Activated CD4-positive, CD25-positive, alpha-beta regulatory T cell treated with anti-CD3 and anti-CD28 coated beads, Interleukin-2, amount 50 U/mL, for 24 hours (primary cell): ENCODE results near the gene VSNL1.

Source experiments
- ATAC-seq, 2 donors: fragments of 150-1000 bp; cut with Tn5 transposase; one replicate each; pipeline ENCODE4 v1.10.0; 2021; ENCODE audit warnings: mild to moderate bottlenecking in 1 of 2, moderate library complexity in 1 of 2

VSNL1 gene

GRCh38 chr2:17583166-17583565, 42.7 kb downstream of the VSNL1 start:
- ATAC-seq: no peak

DNA sequence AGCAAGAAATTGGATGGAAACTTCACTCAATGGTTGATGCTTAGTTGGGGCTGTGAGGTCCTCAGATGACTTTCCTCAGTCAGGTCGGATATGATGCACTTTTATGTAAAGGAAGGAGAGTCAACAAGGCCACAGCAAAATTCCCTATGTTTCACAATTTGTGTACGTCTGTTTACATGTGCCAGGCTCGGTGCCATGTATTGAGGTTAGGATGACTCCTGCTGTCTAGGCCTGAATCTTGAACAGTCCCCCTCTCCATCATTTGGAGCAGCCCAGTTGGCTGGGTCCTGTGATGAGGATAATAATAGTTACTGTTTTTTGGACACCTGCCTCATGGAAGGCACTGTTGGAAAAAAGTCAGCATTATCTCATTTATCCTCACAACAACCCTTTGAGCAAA, 43.1 kb downstream of the VSNL1 start:
- ATAC-seq: no peak

DNA sequence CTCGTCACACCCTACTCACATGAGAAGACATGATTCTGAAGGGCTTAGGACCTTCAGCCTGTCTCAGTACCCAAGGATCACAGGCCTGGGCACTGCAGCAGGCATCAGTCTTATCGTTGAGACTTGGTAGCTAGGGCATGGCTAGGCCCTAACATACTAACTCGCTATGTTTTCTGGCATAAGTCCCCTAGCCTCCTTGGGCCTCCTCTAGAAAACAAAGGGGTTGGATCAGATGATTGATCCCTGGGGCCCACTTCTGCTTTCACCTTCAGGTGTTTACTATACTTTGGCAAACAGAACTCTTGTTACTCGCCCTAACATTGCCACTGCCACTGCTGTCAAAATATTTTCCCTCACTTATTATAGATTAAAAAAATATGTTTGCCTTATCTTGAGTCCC, 44.2 kb downstream of the VSNL1 start:
- no peak for ATAC-seq

DNA sequence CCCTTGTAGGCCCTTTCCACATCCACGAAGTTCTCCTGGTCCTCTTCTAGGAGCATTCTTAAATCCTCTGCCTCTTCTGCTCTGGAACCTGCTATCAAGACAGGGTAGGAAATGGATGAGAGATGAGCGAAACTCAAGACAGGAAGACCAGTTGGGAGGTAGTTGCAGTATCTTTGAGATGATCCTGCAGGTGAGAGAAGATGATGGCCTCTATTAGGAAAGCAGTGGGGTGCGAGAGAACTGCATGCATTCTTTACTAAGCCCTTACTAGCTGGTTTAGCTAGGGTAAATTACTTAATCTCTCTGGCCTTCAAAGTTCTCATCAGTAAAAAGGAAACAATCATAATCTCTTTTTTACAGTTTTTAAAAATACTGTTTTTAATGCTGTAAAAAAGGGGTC, 47.0 kb downstream of the VSNL1 start:
- ATAC-seq: no peak

DNA sequence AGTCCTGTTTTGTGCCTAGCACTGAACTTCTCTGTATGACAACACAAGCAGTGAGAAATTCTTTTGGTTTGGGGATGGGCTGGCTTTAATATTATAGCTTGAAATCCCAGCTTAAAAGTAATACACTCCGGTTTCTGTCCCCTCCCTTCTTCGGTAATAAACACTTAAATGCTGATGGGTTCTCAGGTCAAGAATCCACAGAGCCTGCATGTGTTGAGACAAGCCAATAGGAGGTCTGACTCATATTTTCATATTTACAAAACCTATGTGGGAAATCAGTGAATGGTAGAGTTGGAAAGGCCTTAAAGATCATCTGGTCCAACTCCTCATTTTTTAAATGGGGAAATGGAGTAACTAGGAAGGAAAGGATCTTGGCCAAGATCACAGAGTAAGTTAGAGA, 47.5 kb downstream of the VSNL1 start:
- ATAC-seq: no peak

DNA sequence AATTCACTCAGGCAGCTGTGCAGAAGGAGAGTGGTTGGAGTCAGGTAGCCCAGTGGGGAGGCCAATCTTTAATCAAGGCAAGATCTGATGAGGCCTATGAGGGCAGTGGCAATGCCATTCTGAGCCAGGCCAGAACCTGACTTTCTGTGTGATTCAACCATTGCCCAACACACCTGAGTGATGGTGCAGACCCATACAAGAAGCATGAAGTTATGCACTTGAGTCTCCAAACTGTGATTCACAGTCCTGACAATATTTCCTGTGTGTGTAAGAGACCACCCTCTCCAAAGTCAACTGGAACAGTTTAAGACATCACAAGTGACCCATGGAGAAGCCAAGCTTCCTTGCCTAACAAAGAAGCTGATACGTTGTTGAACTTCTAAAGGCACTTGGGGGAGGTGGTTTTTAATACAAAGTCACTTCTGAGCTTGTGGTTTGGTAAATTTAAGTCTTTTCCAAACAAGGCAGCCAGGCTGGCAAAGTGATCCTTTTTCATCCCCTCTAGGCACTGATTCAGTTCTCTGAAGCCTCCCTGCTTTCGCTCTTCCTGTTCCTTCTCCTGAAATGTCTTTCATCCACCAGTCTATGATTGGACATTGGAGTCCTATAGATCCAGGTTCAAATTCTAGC, 49.0 kb downstream of the VSNL1 start:
- ATAC-seq: no peak

DNA sequence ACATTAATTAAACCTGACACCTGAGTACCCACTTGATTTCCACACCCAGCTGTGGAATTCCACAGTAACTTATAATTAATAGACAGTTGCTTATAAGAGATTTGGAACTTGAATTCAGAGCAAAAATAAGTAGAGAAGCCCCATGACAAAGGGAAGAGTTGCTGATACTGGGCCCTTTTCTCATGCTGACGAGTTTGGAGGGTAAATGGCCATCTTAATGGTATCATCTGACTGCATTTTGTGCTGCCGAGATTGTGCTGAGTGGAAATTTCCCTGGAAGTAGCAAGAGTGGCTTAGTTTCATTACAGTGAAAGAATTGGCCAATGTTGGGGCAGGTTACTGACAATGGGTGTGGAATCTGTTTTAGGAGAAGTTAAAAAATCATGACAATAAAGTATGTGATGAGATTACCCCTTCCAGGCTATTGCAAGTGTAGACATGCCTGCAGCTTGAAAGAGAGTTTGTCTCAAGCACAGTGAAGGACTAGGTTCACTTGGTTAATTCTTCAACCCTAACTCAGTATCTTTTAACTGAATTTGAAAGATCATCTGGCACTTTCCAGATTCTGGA, 49.9 kb downstream of the VSNL1 start:
- no peak for ATAC-seq

DNA sequence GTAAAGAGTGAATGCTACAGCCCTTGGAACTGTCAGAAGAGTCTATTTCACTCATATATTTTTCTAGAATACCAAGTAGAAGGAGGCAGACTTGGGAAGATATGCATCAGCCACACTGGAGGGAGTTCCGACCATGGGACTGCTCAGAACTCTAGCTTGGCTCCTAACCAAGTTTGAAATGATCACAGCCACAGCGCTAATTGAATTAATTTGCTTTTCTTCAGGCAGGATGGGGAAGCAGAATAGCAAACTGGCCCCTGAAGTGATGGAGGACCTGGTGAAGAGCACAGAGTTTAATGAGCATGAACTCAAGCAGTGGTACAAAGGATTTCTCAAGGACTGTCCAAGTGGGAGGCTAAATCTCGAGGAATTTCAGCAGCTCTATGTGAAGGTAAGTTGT, 51.4 kb downstream of the VSNL1 start:
- no peak for ATAC-seq

DNA sequence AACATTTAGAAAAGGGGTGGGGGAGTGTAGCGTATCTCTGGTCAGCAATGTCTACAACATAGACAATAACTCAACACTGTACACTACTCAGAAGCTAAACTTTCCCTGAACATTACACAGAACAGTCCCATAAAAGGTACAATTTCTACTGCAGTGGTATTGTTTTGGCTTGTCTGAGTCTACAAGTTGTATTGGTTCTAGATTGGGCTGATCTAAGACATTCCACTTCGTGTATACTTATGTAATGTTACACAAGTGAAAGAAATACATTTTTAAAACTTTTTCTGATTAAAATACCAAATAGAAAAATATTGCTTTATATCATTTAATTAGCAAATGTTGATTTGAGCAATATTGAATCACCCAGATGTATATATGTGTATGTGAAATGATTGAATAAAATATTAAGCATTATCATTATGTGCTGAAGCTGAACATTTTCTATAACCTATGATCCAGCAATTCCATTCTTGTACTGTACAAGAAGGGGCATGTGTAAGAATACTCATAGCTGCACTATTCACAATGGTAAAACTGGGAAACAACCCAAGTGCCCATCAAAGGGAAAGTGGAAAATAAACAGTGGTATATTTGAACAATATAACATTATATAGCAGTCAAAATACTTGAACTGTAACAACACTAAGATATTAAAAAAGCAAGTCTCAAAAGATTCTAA, 52.4 kb downstream of the VSNL1 start:
- no peak for ATAC-seq

- no peak for ATAC-seq
These were observed 52.9 kb downstream of the VSNL1 start for GRCh38 chr2:17593445-17593840.

GRCh38 chr2:17593841-17594491, 53.5 kb downstream of the VSNL1 start:
- no peak for ATAC-seq

DNA sequence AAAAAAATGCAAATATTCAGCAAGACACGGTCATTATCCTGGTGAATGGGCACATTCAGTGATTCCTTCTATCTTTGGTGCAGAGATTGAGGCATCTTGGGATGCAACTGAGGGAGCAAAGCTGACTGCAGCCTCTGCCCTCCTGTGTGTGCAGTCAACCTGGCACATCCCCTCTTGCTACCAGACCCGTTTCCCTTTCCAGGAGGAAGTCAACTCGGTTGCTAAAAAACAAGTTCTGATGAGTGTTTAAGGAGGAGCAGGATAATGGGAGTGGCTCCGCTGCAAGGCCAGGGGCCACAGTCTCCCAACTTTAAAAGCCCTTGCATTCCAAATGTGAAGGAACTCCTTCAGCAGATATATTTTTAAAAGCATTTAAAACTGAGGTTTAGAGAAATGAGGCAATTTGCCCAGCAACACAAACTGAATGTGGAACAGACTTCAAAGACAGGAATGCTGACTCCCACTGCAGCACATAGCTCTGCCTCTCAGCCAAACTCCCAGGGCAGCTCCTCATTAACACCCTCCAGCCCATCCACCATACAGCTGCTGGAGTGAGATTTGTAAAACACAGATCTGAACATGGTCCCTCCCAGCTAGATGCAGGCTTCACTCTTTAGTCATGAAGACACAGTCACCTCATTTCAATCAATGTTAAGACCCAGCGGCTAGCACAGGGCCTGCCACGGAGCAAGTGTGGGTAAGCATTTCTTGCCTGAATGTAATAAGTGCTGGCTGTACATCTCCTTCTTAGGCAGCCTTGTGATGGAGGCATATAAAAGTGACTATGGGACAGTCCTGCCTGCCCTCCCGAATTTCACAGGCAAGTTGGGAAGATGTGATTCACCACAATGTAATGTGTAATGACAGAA, 54.3 kb downstream of the VSNL1 start:
- ATAC-seq: no peak

DNA sequence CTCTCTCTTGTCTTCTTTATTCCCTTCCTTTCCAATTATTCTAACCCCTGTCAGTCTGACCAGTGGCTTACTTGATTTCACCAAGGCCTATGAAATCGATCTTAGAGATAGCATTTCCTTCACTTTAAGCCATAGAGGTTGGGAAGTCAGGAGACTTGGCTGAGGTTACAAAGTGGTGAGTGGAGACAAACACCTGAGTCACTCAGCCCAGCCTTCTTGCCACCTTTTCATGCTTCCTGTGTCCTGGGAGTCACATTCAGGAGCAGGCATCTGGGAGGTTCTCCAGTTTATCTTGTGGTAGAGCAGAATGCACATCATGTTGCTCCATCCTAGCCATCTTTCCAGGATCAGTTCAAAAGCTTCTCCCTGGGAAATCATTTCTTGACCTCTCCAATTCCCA, 59.1 kb downstream of the VSNL1 start:
- no peak for ATAC-seq

GRCh38 chr2:17600556-17601204, 60.2 kb downstream of the VSNL1 start:
- ATAC-seq: no peak

- ATAC-seq: no peak
These were observed 63.6 kb downstream of the VSNL1 start for GRCh38 chr2:17604050-17604449.

GRCh38 chr2:17605696-17606095, 65.2 kb downstream of the VSNL1 start:
- no peak for ATAC-seq

- ATAC-seq: no peak
These were observed 66.4 kb downstream of the VSNL1 start for GRCh38 chr2:17606851-17607250.

DNA sequence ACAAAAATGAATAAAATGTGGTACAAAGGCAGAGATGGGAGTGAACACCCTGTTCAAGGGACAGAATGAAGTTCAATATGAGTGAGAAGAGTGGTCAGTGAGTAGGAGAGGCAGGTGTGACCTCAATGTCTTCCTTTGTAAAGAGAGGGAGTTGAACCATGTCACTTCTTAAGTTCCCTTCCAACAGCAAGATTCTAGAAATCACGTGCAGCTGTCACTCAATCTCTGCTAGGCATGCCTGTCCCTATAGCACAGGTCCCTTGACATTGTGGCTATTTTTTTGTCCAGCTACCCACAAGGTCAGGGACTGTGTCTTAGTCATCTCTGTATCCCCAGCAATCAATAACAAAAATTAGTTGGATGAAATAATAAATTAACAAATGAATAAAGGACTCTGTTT, 66.9 kb downstream of the VSNL1 start:
- no peak for ATAC-seq

DNA sequence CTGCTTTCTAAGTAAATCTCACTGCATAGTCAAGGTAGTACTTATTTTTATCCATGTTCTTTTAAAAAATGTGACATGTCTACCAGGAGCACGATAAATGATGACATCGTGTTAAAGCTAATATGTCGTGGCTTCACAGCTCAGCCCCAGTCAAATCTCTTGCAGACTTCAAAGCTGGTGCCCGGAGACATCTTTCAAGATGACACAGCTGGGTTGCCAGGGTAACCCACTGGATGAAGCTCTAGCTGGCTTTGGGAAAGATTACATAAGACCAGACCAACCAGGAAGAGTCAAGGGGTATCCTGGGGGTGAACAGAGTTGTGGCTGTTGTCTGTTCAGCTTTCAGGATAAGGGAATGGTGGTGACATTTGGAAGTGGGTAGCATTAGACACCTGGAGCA, 67.8 kb downstream of the VSNL1 start:
- ATAC-seq: no peak

GRCh38 chr2:17610521-17610920, 70.0 kb downstream of the VSNL1 start:
- no peak for ATAC-seq

DNA sequence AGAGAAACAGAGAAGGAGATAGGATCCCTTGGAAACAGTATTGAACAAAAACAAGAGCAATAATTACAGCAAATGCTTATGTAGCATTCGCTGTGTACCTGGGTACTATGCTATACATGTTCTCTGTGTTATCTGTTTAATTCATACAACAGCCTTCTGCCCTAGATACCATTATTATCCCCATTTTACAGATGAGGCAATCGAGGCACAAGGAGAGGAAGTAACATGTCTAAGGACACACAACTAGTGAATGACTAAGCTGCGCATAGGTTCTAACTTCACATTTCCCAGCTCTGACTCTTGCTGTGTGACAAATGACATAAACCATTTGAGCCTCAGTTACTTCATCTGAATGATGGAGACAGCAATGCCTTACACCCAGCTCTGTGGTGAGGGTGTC, 70.5 kb downstream of the VSNL1 start:
- no peak for ATAC-seq

- ATAC-seq: no peak
These were observed 73.9 kb downstream of the VSNL1 start for GRCh38 chr2:17614174-17614930.
